Measurements from ENCODE around the gene HEPN1. TPM values are rescaled to one million over a fixed set of nuclear protein-coding genes. Genes with fewer than 3 reads are reported as not detected.

HEPN1 gene
- total RNA-seq, 1 experiment from 2014 or later: not detected

DNA sequence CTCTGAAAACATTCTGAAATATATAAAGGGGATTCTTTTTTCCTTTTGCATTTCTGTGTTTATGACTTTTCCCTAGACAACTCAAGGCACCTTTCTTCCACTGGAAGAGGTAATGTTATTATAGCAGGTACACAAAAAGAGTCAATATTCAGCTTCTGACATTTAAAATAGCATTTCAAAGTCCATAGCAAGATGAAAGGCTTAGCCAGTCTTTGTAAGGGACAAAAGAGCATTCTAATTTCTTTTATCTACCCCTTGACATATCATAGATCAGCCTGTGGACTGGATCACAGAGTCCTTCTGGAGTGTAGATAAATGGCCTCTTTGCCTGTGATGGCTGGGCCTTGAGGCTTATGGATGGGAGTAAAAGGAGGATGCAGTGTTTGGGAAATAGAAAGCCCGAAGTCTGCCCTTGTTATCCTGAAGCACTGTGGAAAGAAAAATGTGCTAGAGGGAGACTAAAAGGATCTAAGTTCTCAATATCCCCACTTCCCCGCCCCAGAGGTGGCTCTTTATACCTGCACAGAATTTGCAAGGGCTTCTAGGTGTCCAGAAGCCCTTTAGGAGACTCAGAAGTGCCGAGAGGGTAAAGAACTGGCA is 18.4 kb downstream of the HEPN1 start:
- intact Hi-C loops (cut with micrococcal nuclease; ENCODE audit: unreplicated experiment): no loop called here
- BruUV-seq (replicated peaks): no TSS peak
- CTCF ChIA-PET: no interaction called here

DNA sequence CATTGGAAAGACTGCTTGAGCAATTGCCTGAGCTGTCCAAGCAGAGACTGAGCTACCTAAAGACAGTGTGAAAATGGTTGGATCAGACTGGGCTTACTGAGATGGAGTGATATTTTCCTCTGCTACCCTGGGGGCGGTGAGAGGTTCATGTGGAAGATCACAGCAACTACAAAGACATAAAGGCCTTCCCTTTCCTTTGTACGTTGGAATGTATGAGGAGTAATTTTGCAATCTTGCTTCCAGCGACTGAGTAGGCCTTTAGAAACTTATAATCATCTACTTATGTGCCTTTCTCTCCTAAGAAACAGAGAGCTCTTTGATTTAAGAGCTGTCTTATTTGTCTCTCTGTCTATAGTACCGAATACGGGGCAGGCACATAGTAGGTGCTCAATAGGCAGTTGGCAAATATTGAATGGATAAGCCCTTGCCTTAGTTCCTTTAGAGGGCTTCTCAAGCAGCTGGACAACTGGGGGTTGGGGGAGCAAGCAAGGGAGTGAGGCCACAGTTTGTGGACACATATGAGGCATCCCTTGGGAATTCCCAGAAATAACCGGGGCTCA is 19.2 kb downstream of the HEPN1 start:
- Mint-ChIP-seq H3K27ac (ENCODE audit: unreplicated experiment) (no peak overlapping the region), H3K9me3 (ENCODE audit: low read depth, unreplicated experiment) (no peaks in the 10 kb centered on the region), H3K4me1 (ENCODE audit: low read depth, unreplicated experiment) (no peaks in the 10 kb centered on the region), H3K27me3 (ENCODE audit: unreplicated experiment) (peaks cover 28% of the 10 kb centered on the region), H3K36me3 (ENCODE audit: insufficient read depth, unreplicated experiment) (no peaks in the 10 kb centered on the region), H3K4me3 (ENCODE audit: low read depth, unreplicated experiment) (no peak overlapping the region)
- intact Hi-C loops (cut with micrococcal nuclease; ENCODE audit: unreplicated experiment): no loop called here
- no TSS peak for BruUV-seq (replicated peaks)
- CTCF ChIA-PET: no interaction called here
- TF ChIP-seq, protein P1, sequence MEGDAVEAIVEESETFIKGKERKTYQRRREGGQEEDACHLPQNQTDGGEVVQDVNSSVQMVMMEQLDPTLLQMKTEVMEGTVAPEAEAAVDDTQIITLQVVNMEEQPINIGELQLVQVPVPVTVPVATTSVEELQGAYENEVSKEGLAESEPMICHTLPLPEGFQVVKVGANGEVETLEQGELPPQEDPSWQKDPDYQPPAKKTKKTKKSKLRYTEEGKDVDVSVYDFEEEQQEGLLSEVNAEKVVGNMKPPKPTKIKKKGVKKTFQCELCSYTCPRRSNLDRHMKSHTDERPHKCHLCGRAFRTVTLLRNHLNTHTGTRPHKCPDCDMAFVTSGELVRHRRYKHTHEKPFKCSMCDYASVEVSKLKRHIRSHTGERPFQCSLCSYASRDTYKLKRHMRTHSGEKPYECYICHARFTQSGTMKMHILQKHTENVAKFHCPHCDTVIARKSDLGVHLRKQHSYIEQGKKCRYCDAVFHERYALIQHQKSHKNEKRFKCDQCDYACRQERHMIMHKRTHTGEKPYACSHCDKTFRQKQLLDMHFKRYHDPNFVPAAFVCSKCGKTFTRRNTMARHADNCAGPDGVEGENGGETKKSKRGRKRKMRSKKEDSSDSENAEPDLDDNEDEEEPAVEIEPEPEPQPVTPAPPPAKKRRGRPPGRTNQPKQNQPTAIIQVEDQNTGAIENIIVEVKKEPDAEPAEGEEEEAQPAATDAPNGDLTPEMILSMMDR (IDR thresholded peaks at IDR 0.05; ENCODE audit: unreplicated experiment): no peak
- DNase-seq: no peak

More for the DNA sequence above, 18.4 kb downstream of the HEPN1 start:
- Mint-ChIP-seq H3K4me1 (ENCODE audit: low read depth, unreplicated experiment) (no peaks in the 10 kb centered on the region), H3K27me3 (ENCODE audit: unreplicated experiment) (peaks cover 19% of the 10 kb centered on the region), H3K9me3 (ENCODE audit: low read depth, unreplicated experiment) (no peaks in the 10 kb centered on the region), H3K36me3 (ENCODE audit: insufficient read depth, unreplicated experiment) (no peaks in the 10 kb centered on the region), H3K27ac (ENCODE audit: unreplicated experiment) (no peak overlapping the region), H3K4me3 (ENCODE audit: low read depth, unreplicated experiment) (no peak overlapping the region)
- TF ChIP-seq, protein P1 (IDR thresholded peaks at IDR 0.05; ENCODE audit: unreplicated experiment): no peak
- DNase-seq: no peak

DNA sequence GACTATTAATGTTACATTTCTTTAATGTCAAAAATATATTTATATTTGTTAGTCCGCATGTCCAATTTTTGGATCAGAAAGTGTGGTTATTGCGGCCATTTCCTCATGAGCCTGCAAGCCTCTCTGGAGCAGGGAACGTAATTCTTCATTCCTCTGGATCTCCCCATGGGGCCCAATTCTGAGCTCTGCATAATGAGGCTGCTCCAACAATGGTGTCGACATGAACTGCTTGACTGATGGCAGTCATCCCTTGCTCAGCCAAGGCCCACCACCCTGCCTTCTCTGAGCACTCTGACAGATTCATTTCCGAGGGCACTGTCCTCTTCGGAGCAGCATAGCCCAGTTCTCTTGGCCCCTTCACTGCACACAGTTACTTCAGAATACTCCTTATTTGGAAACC is 19.9 kb downstream of the HEPN1 start:
- BruUV-seq (replicated peaks): no TSS peak
- no peaks in the 10 kb centered on the region for H3K4me1 Mint-ChIP-seq (ENCODE audit: low read depth, unreplicated experiment)
- DNase-seq: no peak
- CTCF ChIA-PET: no interaction called here
- no peaks in the 10 kb centered on the region for H3K36me3 Mint-ChIP-seq (ENCODE audit: insufficient read depth, unreplicated experiment)
- no peak overlapping the region for H3K27ac Mint-ChIP-seq (ENCODE audit: unreplicated experiment)
- no peaks in the 10 kb centered on the region for H3K9me3 Mint-ChIP-seq (ENCODE audit: low read depth, unreplicated experiment)
- H3K4me3 Mint-ChIP-seq (ENCODE audit: low read depth, unreplicated experiment): no peak overlapping the region
- TF ChIP-seq, protein P1 (IDR thresholded peaks at IDR 0.05; ENCODE audit: unreplicated experiment): no peak
- H3K27me3 Mint-ChIP-seq (ENCODE audit: unreplicated experiment): peaks cover 35% of the 10 kb centered on the region
- intact Hi-C loops (cut with micrococcal nuclease; ENCODE audit: unreplicated experiment): no loop called here

DNA sequence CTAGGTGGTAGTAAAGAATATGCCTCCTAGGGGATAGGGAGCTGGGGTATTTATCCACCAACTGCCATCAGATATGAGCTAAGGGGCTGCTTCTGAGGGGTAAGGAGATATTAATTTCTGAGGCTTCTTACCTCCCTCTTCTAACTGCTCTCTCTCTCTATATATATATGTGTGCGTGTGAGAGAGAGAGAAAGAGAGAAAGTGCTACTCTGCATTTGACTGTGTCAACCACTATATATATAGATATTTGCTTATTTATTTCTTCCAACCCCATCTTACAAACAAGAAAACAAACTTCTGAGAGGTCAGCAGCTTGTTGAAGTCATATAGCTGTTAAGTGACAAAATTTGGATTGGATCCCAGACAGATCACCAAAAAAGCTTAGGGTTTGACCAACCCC is 22.7 kb downstream of the HEPN1 start:
- intact Hi-C loops (cut with micrococcal nuclease; ENCODE audit: unreplicated experiment): no loop called here
- no TSS peak for BruUV-seq (replicated peaks)
- Mint-ChIP-seq H3K27ac (ENCODE audit: unreplicated experiment) (no peak overlapping the region), H3K36me3 (ENCODE audit: insufficient read depth, unreplicated experiment) (no peaks in the 10 kb centered on the region), H3K9me3 (ENCODE audit: low read depth, unreplicated experiment) (no peaks in the 10 kb centered on the region), H3K27me3 (ENCODE audit: unreplicated experiment) (peaks cover 51% of the 10 kb centered on the region), H3K4me3 (ENCODE audit: low read depth, unreplicated experiment) (no peak overlapping the region), H3K4me1 (ENCODE audit: low read depth, unreplicated experiment) (no peaks in the 10 kb centered on the region)
- DNase-seq: no peak
- TF ChIP-seq, protein P1 (IDR thresholded peaks at IDR 0.05; ENCODE audit: unreplicated experiment): no peak
- CTCF ChIA-PET: no interaction called here
